Measurements from ENCODE around the gene ECHS1.

ECHS1 gene

GRCh38 chr10:133350950-133351329 lies 22.2 kb downstream of the ECHS1 start:
- H3K27ac ChIP-seq (ENCODE audit: low read depth, low read length) = no peak overlapping the region
- H3K27me3 ChIP-seq (ENCODE audit: insufficient read depth, low read length) = no peaks in the 10 kb centered on the region
- no peak overlapping the region for H4K12ac ChIP-seq (ENCODE audit: low read depth, low read length)
- H3K36me3 ChIP-seq (ENCODE audit: control insufficient read depth in 1 of 2, insufficient read depth in 2 of 2, low read length in 2 of 2) = peaks cover 1 to 4% of the 10 kb centered on the region in 2 experiments
- no peak overlapping the region for H4K91ac ChIP-seq (ENCODE audit: low read depth, low read length)
- H3K23ac ChIP-seq (ENCODE audit: low read length) = no peak overlapping the region
- H3K9me3 ChIP-seq (ENCODE audit: insufficient read depth, low read depth, low read length) = peaks cover 4% of the 10 kb centered on the region
- no peak overlapping the region for H3K4me3 ChIP-seq (ENCODE audit: low read depth, low read length)
- H3K79me1 ChIP-seq (ENCODE audit: low read length) = no peaks in the 10 kb centered on the region
- H3K4me2 ChIP-seq (ENCODE audit: low read length) = no peak overlapping the region
- H4K8ac ChIP-seq (ENCODE audit: low read depth, low read length) = no peak overlapping the region
- H3K18ac ChIP-seq (ENCODE audit: low read length) = no peak overlapping the region
- no peak overlapping the region for H2BK12ac ChIP-seq (ENCODE audit: low read length)
- no peaks in the 10 kb centered on the region for H3K79me2 ChIP-seq (ENCODE audit: control insufficient read depth, insufficient read depth, low read length, poor library complexity)
- H2AK5ac ChIP-seq (ENCODE audit: low read length) = no peak overlapping the region
- H3K9ac ChIP-seq (ENCODE audit: low read length) = no peak overlapping the region
- no peak overlapping the region for H2AFZ ChIP-seq (ENCODE audit: insufficient read depth, low read length, poor library complexity)
- peaks cover 0 to 3% of the 10 kb centered on the region in 2 experiments for H3K4me1 ChIP-seq (ENCODE audit: control insufficient read depth in 1 of 2, insufficient read depth in 2 of 2, low read length in 2 of 2)
- no peak overlapping the region for H2BK5ac ChIP-seq (ENCODE audit: low read depth, low read length, poor library complexity)
- no peak overlapping the region for H3K14ac ChIP-seq (ENCODE audit: low read length)
- H3K4ac ChIP-seq (ENCODE audit: low read depth, low read length) = no peak overlapping the region
- no peak overlapping the region for H2BK120ac ChIP-seq (ENCODE audit: insufficient read depth, low read length, poor library complexity)
- no peak for DNase-seq
- no CpG with 5 or more reads among the region's 13 CpGs for WGBS (ENCODE audit: extremely low coverage, insufficient coverage, insufficient read length)

GRCh38 chr10:133350283-133350949 lies 22.7 kb downstream of the ECHS1 start:
- H3K36me3 ChIP-seq (ENCODE audit: control insufficient read depth in 1 of 2, insufficient read depth in 2 of 2, low read length in 2 of 2) = peaks cover 0 to 4% of the 10 kb centered on the region in 2 experiments
- H2BK12ac ChIP-seq (ENCODE audit: low read length) = no peak overlapping the region
- no CpG with 5 or more reads among the region's 12 CpGs for WGBS (ENCODE audit: extremely low coverage, insufficient coverage, insufficient read length)
- DNase-seq = no peak
- no peak overlapping the region for H2BK5ac ChIP-seq (ENCODE audit: low read depth, low read length, poor library complexity)
- H3K9ac ChIP-seq (ENCODE audit: low read length) = no peak overlapping the region
- no peak overlapping the region for H4K8ac ChIP-seq (ENCODE audit: low read depth, low read length)
- no peak overlapping the region for H3K4me2 ChIP-seq (ENCODE audit: low read length)
- H2AFZ ChIP-seq (ENCODE audit: insufficient read depth, low read length, poor library complexity) = no peak overlapping the region
- no peaks in the 10 kb centered on the region for H3K79me1 ChIP-seq (ENCODE audit: low read length)
- H3K27me3 ChIP-seq (ENCODE audit: insufficient read depth, low read length) = no peaks in the 10 kb centered on the region
- no peak overlapping the region for H3K4ac ChIP-seq (ENCODE audit: low read depth, low read length)
- H3K18ac ChIP-seq (ENCODE audit: low read length) = no peak overlapping the region
- H2BK120ac ChIP-seq (ENCODE audit: insufficient read depth, low read length, poor library complexity) = no peak overlapping the region
- H3K27ac ChIP-seq (ENCODE audit: low read depth, low read length) = no peak overlapping the region
- no peak overlapping the region for H4K91ac ChIP-seq (ENCODE audit: low read depth, low read length)
- peaks cover 4% of the 10 kb centered on the region for H3K9me3 ChIP-seq (ENCODE audit: insufficient read depth, low read depth, low read length)
- peaks cover 0 to 3% of the 10 kb centered on the region in 2 experiments for H3K4me1 ChIP-seq (ENCODE audit: control insufficient read depth in 1 of 2, insufficient read depth in 2 of 2, low read length in 2 of 2)
- H4K12ac ChIP-seq (ENCODE audit: low read depth, low read length) = no peak overlapping the region
- no peak overlapping the region for H3K4me3 ChIP-seq (ENCODE audit: low read depth, low read length)
- no peaks in the 10 kb centered on the region for H3K79me2 ChIP-seq (ENCODE audit: control insufficient read depth, insufficient read depth, low read length, poor library complexity)
- no peak overlapping the region for H3K23ac ChIP-seq (ENCODE audit: low read length)
- no peak overlapping the region for H2AK5ac ChIP-seq (ENCODE audit: low read length)
- no peak overlapping the region for H3K14ac ChIP-seq (ENCODE audit: low read length)

GRCh38 chr10:133349577-133350011 lies 23.6 kb downstream of the ECHS1 start:
- H3K14ac ChIP-seq (ENCODE audit: low read length) = no peak overlapping the region
- no peak overlapping the region for H2BK120ac ChIP-seq (ENCODE audit: insufficient read depth, low read length, poor library complexity)

GRCh38 chr10:133349160-133349568 lies 24.0 kb downstream of the ECHS1 start:
- no peak overlapping the region for H4K91ac ChIP-seq (ENCODE audit: low read depth, low read length)
- no peak overlapping the region for H4K12ac ChIP-seq (ENCODE audit: low read depth, low read length)
- no peaks in the 10 kb centered on the region for H3K79me2 ChIP-seq (ENCODE audit: control insufficient read depth, insufficient read depth, low read length, poor library complexity)
- H2AFZ ChIP-seq (ENCODE audit: insufficient read depth, low read length, poor library complexity) = no peak overlapping the region
- peak overlapping the region; percentile 35 for H3K4me3 ChIP-seq (ENCODE audit: low read depth, low read length)
- no peak overlapping the region for H3K9ac ChIP-seq (ENCODE audit: low read length)
- H3K79me1 ChIP-seq (ENCODE audit: low read length) = no peaks in the 10 kb centered on the region
- H3K23ac ChIP-seq (ENCODE audit: low read length) = peak overlapping the region; percentile 91
- H3K4me2 ChIP-seq (ENCODE audit: low read length) = no peak overlapping the region
- no peak overlapping the region for H2BK120ac ChIP-seq (ENCODE audit: insufficient read depth, low read length, poor library complexity)
- H3K27ac ChIP-seq (ENCODE audit: low read depth, low read length) = no peak overlapping the region
- H3K27me3 ChIP-seq (ENCODE audit: insufficient read depth, low read length) = no peaks in the 10 kb centered on the region
- H3K4me1 ChIP-seq (ENCODE audit: control insufficient read depth in 1 of 2, insufficient read depth in 2 of 2, low read length in 2 of 2) = peaks cover 0 to 3% of the 10 kb centered on the region in 2 experiments
- DNase-seq = no peak
- H2AK5ac ChIP-seq (ENCODE audit: low read length) = no peak overlapping the region
- 100% methylated on average over 4 of the region's 8 CpGs for WGBS (ENCODE audit: extremely low coverage, insufficient coverage, insufficient read length)
- peaks cover 4% of the 10 kb centered on the region for H3K9me3 ChIP-seq (ENCODE audit: insufficient read depth, low read depth, low read length)
- no peak overlapping the region for H3K14ac ChIP-seq (ENCODE audit: low read length)
- no peak overlapping the region for H3K4ac ChIP-seq (ENCODE audit: low read depth, low read length)
- no peak overlapping the region for H4K8ac ChIP-seq (ENCODE audit: low read depth, low read length)
- no peak overlapping the region for H2BK5ac ChIP-seq (ENCODE audit: low read depth, low read length, poor library complexity)
- no peak overlapping the region for H3K18ac ChIP-seq (ENCODE audit: low read length)
- H3K36me3 ChIP-seq (ENCODE audit: control insufficient read depth in 1 of 2, insufficient read depth in 2 of 2, low read length in 2 of 2) = no peaks in the 10 kb centered on the region
- no peak overlapping the region for H2BK12ac ChIP-seq (ENCODE audit: low read length)

More at GRCh38 chr10:133349577-133350011, 23.6 kb downstream of the ECHS1 start:
- Histone ChIP-seq H3K9ac (ENCODE audit: low read length) (no peak overlapping the region), H2AK5ac (ENCODE audit: low read length) (no peak overlapping the region), H3K27me3 (ENCODE audit: insufficient read depth, low read length) (no peaks in the 10 kb centered on the region), H3K36me3 (ENCODE audit: control insufficient read depth in 1 of 2, insufficient read depth in 2 of 2, low read length in 2 of 2) (no peaks in the 10 kb centered on the region), H3K4me3 (ENCODE audit: low read depth, low read length) (no peak overlapping the region), H3K79me2 (ENCODE audit: control insufficient read depth, insufficient read depth, low read length, poor library complexity) (no peaks in the 10 kb centered on the region), H2BK5ac (ENCODE audit: low read depth, low read length, poor library complexity) (no peak overlapping the region), H4K8ac (ENCODE audit: low read depth, low read length) (no peak overlapping the region), H3K4me2 (ENCODE audit: low read length) (no peak overlapping the region), H3K27ac (ENCODE audit: low read depth, low read length) (no peak overlapping the region), H3K4ac (ENCODE audit: low read depth, low read length) (no peak overlapping the region), H4K12ac (ENCODE audit: low read depth, low read length) (no peak overlapping the region), H3K79me1 (ENCODE audit: low read length) (no peaks in the 10 kb centered on the region), H3K9me3 (ENCODE audit: insufficient read depth, low read depth, low read length) (peaks cover 4% of the 10 kb centered on the region), H3K23ac (ENCODE audit: low read length) (no peak overlapping the region), H2BK12ac (ENCODE audit: low read length) (no peak overlapping the region), H2AFZ (ENCODE audit: insufficient read depth, low read length, poor library complexity) (no peak overlapping the region), H4K91ac (ENCODE audit: low read depth, low read length) (no peak overlapping the region), H3K4me1 (ENCODE audit: control insufficient read depth in 1 of 2, insufficient read depth in 2 of 2, low read length in 2 of 2) (peaks cover 0 to 3% of the 10 kb centered on the region in 2 experiments), H3K18ac (ENCODE audit: low read length) (no peak overlapping the region)
- WGBS (ENCODE audit: extremely low coverage, insufficient coverage, insufficient read length) = no CpG with 5 or more reads among the region's 9 CpGs
- DNase-seq = no peak

Measured in trophoblast cell (in vitro differentiated cells and primary cell).